MM.1S (cell line): ENCODE data around the gene COLGALT1.
"Not testable (repeated sequence)": the region's sequence is repeated elsewhere in the genome, so short reads cannot be mapped to it uniquely, and the experiment has no call there.

Source experiments
- EZH2 ChIP-seq: fragments of 300-600 bp; sonication (generic); optimal IDR thresholded peaks from 2 replicates; pipeline ENCODE3; 2017; ENCODE audit warnings: low read depth, mild to moderate bottlenecking, antibody characterized with exemption, low read length, mixed read lengths
- EZH2phosphoT487 ChIP-seq: fragments of 300-600 bp; sonication (generic); IDR thresholded peaks from 2 replicates; pipeline ENCODE4 v1.6.1; 2018; ENCODE audit warnings: antibody characterized with exemption, low read length
- TF ChIP-seq, protein P1 (sequence below): fragments of 300-600 bp; sonication (generic); IDR thresholded peaks from 2 replicates; pipeline ENCODE4 v1.5.1; 2016; ENCODE audit warnings: antibody characterized with exemption, low read length, mixed read lengths

GRCh38 chr19:17585395-17585794 is 29.9 kb downstream of the COLGALT1 start:
- TF ChIP-seq, protein P1, sequence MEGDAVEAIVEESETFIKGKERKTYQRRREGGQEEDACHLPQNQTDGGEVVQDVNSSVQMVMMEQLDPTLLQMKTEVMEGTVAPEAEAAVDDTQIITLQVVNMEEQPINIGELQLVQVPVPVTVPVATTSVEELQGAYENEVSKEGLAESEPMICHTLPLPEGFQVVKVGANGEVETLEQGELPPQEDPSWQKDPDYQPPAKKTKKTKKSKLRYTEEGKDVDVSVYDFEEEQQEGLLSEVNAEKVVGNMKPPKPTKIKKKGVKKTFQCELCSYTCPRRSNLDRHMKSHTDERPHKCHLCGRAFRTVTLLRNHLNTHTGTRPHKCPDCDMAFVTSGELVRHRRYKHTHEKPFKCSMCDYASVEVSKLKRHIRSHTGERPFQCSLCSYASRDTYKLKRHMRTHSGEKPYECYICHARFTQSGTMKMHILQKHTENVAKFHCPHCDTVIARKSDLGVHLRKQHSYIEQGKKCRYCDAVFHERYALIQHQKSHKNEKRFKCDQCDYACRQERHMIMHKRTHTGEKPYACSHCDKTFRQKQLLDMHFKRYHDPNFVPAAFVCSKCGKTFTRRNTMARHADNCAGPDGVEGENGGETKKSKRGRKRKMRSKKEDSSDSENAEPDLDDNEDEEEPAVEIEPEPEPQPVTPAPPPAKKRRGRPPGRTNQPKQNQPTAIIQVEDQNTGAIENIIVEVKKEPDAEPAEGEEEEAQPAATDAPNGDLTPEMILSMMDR, result not testable (repeated sequence)
- TF ChIP-seq EZH2, EZH2phosphoT487: not testable (repeated sequence)
